ENCODE measurements around the gene DLEU7. TPM values are rescaled to one million over a fixed set of nuclear protein-coding genes. Genes with fewer than 3 reads are reported as not detected.

The DLEU7 gene
- total RNA-seq, 1 donor from 2014 or later = not detected

GRCh38 chr13:50842251-50842989, 1.1 kb downstream of the DLEU7 start:
- Histone ChIP-seq H3K4me3 (peak overlapping the region in 1 of 2 donors; percentile 58), H3K27me3 (no peaks in the 10 kb centered on the region), H3K36me3 (no peaks in the 10 kb centered on the region), H3K9me3 (no peaks in the 10 kb centered on the region), H3K27ac (no peak overlapping the region), H3K4me1 (peaks cover 6 to 20% of the 10 kb centered on the region in 2 donors)
- TF ChIP-seq CTCF (IDR thresholded peaks at IDR 0.05) = no peak
- intact Hi-C loops (cut with DNase I) = no loop called here
- DNase-seq (ENCODE audit: low spot score in 2 of 2) = no peak

GRCh38 chr13:50841786-50842185, 1.7 kb downstream of the DLEU7 start:
- DNase-seq (ENCODE audit: low spot score in 2 of 2) = no peak
- no peak for TF ChIP-seq CTCF (IDR thresholded peaks at IDR 0.05)
- H3K27ac ChIP-seq = no peak overlapping the region
- H3K4me1 ChIP-seq = peaks cover under 1 to 20% of the 10 kb centered on the region in 2 donors
- H3K36me3 ChIP-seq = no peaks in the 10 kb centered on the region
- no peak overlapping the region for H3K4me3 ChIP-seq
- no peaks in the 10 kb centered on the region for H3K27me3 ChIP-seq
- intact Hi-C loops (cut with DNase I) = no loop called here
- H3K9me3 ChIP-seq = no peaks in the 10 kb centered on the region

- DNase-seq (ENCODE audit: low spot score in 2 of 2) = no peak
- peaks cover 0 to 20% of the 10 kb centered on the region in 2 donors for H3K4me1 ChIP-seq
- H3K4me3 ChIP-seq = no peak overlapping the region
- no peak overlapping the region for H3K27ac ChIP-seq
- H3K27me3 ChIP-seq = no peaks in the 10 kb centered on the region
- no peaks in the 10 kb centered on the region for H3K36me3 ChIP-seq
- intact Hi-C loops (cut with DNase I) = no loop called here
- TF ChIP-seq CTCF (IDR thresholded peaks at IDR 0.05) = no peak
- no peaks in the 10 kb centered on the region for H3K9me3 ChIP-seq
Observed at GRCh38 chr13:50840284-50840683, 3.2 kb downstream of the DLEU7 start.

GRCh38 chr13:50839828-50840227, 3.7 kb downstream of the DLEU7 start:
- Histone ChIP-seq H3K4me1 (peaks cover 0 to 20% of the 10 kb centered on the region in 2 donors), H3K4me3 (no peak overlapping the region), H3K36me3 (no peaks in the 10 kb centered on the region), H3K9me3 (no peaks in the 10 kb centered on the region), H3K27ac (no peak overlapping the region), H3K27me3 (no peaks in the 10 kb centered on the region)
- intact Hi-C loops (cut with DNase I) = no loop called here
- no peak for DNase-seq (ENCODE audit: low spot score in 2 of 2)
- TF ChIP-seq CTCF (IDR thresholded peaks at IDR 0.05) = no peak

GRCh38 chr13:50838701-50839100, 4.8 kb downstream of the DLEU7 start:
- Histone ChIP-seq H3K27ac (no peak overlapping the region), H3K4me3 (no peak overlapping the region), H3K9me3 (no peaks in the 10 kb centered on the region), H3K27me3 (no peaks in the 10 kb centered on the region), H3K36me3 (no peaks in the 10 kb centered on the region), H3K4me1 (peaks cover 0 to 10% of the 10 kb centered on the region in 2 donors)
- no peak for TF ChIP-seq CTCF (IDR thresholded peaks at IDR 0.05)
- DNase-seq (ENCODE audit: low spot score in 2 of 2) = no peak
- intact Hi-C loops (cut with DNase I) = no loop called here
